A549 (cell line): ENCODE results near the gene TMEM271. TPM values are rescaled to one million over a fixed set of nuclear protein-coding genes. Genes with fewer than 3 reads are reported as not detected.

Experiments used
- ATAC-seq, 2 experiments: fragments of 200-7000 bp in 1 of 2; fragments of >200 bp in 1 of 2; cut with Nextera tagmentation in 1 of 2; cut with Tn5 transposase in 1 of 2; 3 replicates each; pipeline versions ENCODE4 v1.8.0 to v1.9.1; 2018 to 2020; ENCODE audit warnings: mild to moderate bottlenecking in 1 of 2, moderate library complexity in 1 of 2
- CTCF ChIA-PET: fragments of 300-600 bp; sonication (Branson Sonifier 250); formaldehyde crosslinking; extraction: SDS; loops from one replicate; lab custom pipeline; 2021; ENCODE audit warnings: antibody characterized with exemption, inconsistent platforms; lab: Yijun Ruan, JAX
- POLR2A ChIA-PET: fragments of 350-600 bp; formaldehyde crosslinking; extraction: SDS; loops from one replicate; lab custom pipeline; 2021; ENCODE audit warnings: antibody characterized with exemption, inconsistent platforms; lab: Yijun Ruan, JAX
- DNase-seq, 2 experiments: peaks; one replicate each; pipeline versions ENCODE4 v3.0.0 to v3.0.0-alpha.2; 2011 to 2016; ENCODE audit warnings: low read depth in 1 of 2, low spot score in 1 of 2
- FAIRE-seq: peaks from 2 replicates; lab custom pipeline; 2011; peaks lifted over from hg19 to GRCh38; lab: Jason Lieb, UNC
- H3K27ac ChIP-seq, 2 experiments: fragments of >200 bp; sonication (Bioruptor Twin); formaldehyde crosslinking; 3 replicates each; pipeline ENCODE4 v1.5.1; 2016 to 2017
- H3K4me1 ChIP-seq: fragments of >200 bp; sonication (Bioruptor Twin); formaldehyde crosslinking; 3 replicates; pipeline ENCODE4 v1.6.1; 2016
- H3K4me2 ChIP-seq: fragments of >200 bp; sonication (Bioruptor Twin); formaldehyde crosslinking; 3 replicates; pipeline ENCODE4 v1.6.1; 2016
- H3K4me3 ChIP-seq: fragments of >200 bp; sonication (Bioruptor Twin); formaldehyde crosslinking; 3 replicates; pipeline ENCODE4 v1.5.1; 2016
- H3K9me3 ChIP-seq: fragments of >200 bp; sonication (Bioruptor Twin); formaldehyde crosslinking; 3 replicates; pipeline ENCODE4 v1.6.1; 2016
- CBX2 ChIP-seq: fragments of 200-600 bp; sonication (generic); IDR thresholded peaks from 2 replicates; pipeline ENCODE4 v1.6.1; 2016; ENCODE audit warnings: low read depth, mild to moderate bottlenecking, borderline replicate concordance
- CBX8 ChIP-seq: fragments of 200-600 bp; sonication (generic); IDR thresholded peaks from 2 replicates; pipeline ENCODE4 v1.6.1; 2016
- CTCF ChIP-seq: fragments of >200 bp; sonication (Bioruptor Twin); formaldehyde crosslinking; IDR thresholded peaks from 3 replicates; pipeline ENCODE4 v1.5.1; 2016
- EHF ChIP-seq: fragments of 250-450 bp; sonication (Bioruptor Pico); IDR thresholded peaks from 2 replicates; pipeline ENCODE4 v1.5.0; 2020; ENCODE audit warnings: mild to moderate bottlenecking
- ESRRA ChIP-seq: fragments of 150-350 bp; IDR thresholded peaks from 2 replicates; pipeline ENCODE4 v1.6.1; 2014; ENCODE audit warnings: mild to moderate bottlenecking, low read length, borderline replicate concordance
- GATA3 ChIP-seq: IDR thresholded peaks from 2 replicates; pipeline ENCODE4 v1.6.1; 2012; ENCODE audit warnings: borderline replicate concordance
- HOXB13 ChIP-seq: fragments of 250-450 bp; sonication (Bioruptor Pico); IDR thresholded peaks from 2 replicates; pipeline ENCODE4 v1.5.0; 2020; ENCODE audit warnings: low read depth, mild to moderate bottlenecking, moderate library complexity
- JUNB ChIP-seq: fragments of >200 bp; sonication (Bioruptor Twin); formaldehyde crosslinking; IDR thresholded peaks from 2 replicates; pipeline ENCODE4 v1.6.1; 2016
- KDM1A ChIP-seq: fragments of 200-600 bp; sonication (generic); IDR thresholded peaks from 2 replicates; pipeline ENCODE4 v1.6.1; 2016; ENCODE audit warnings: low read depth, mild to moderate bottlenecking
- MAZ ChIP-seq: fragments of 150-350 bp; IDR thresholded peaks from 2 replicates; pipeline ENCODE4 v1.6.1; 2014; ENCODE audit warnings: antibody characterized with exemption, low read depth, low read length, borderline replicate concordance
- MYC ChIP-seq: IDR thresholded peaks from 2 replicates; pipeline ENCODE4 v1.6.1; 2012; ENCODE audit warnings: mild to moderate bottlenecking, inconsistent platforms, low read length, improper control_type of control experiment, borderline replicate concordance
- NPAS2 ChIP-seq: fragments of 250-450 bp; sonication (Bioruptor Pico); IDR thresholded peaks from 2 replicates; pipeline ENCODE4 v1.8.0; 2022; ENCODE audit warnings: mild to moderate bottlenecking, moderate library complexity, borderline replicate concordance
- PHF8 ChIP-seq: fragments of 200-600 bp; sonication (generic); IDR thresholded peaks from 2 replicates; pipeline ENCODE4 v1.6.1; 2016; ENCODE audit warnings: low read depth, mild to moderate bottlenecking, antibody characterized with exemption, moderate library complexity, borderline replicate concordance
- RAD21 ChIP-seq, 2 experiments: fragments of >200 bp in 1 of 2; sonication (Bioruptor Twin) in 1 of 2; formaldehyde crosslinking in 1 of 2; IDR thresholded peaks in 1 of 2; conservative IDR thresholded peaks in 1 of 2; 2 replicates in 1 of 2; 3 replicates in 1 of 2; pipeline ENCODE4 v1.6.1; 2012 to 2018; ENCODE audit warnings: inconsistent platforms in 1 of 2
- RNF2 ChIP-seq: fragments of 200-600 bp; sonication (generic); IDR thresholded peaks from 2 replicates; pipeline ENCODE4 v1.6.1; 2016; ENCODE audit warnings: low read depth, mild to moderate bottlenecking, antibody characterized with exemption, moderate library complexity, borderline replicate concordance
- SREBF2 ChIP-seq: fragments of 450-650 bp; IDR thresholded peaks from 2 replicates; pipeline ENCODE4 v1.6.1; 2014; ENCODE audit warnings: mild to moderate bottlenecking, moderate library complexity
- WGBS: methylation state at CpG from one replicate; pipeline ENCODE4 v1.1.6; 2017; ENCODE audit errors: missing lambda C conversion rate; 5-methylcytosine and 5-hydroxymethylcytosine counted together
- polyA plus RNA-seq, 4 experiments: library from polyadenylated mRNA; depleted of rRNA in 3 of 4; stranded (reverse); fragments of >200 nt; fragmentation: RNase III in 1 of 4; extraction: RNeasy Plus Mini Kit Qiagen cat#74134 plus additional on column Dnase treatment in 1 of 4; gene quantifications; 2 replicates in 3 of 4; 3 replicates in 1 of 4; pipeline ENCODE4 v1.2.3, GENCODE V29; 2011 to 2017
- TF ChIP-seq, protein P1 (sequence below): fragments of 250-450 bp; sonication (Bioruptor Pico); IDR thresholded peaks from 2 replicates; pipeline ENCODE4 v1.5.0; 2021; ENCODE audit warnings: mild to moderate bottlenecking, moderate library complexity, borderline replicate concordance
- TF ChIP-seq, protein P2 (sequence below): fragments of 150-350 bp; IDR thresholded peaks from 2 replicates; pipeline ENCODE4 v1.6.1; 2014; ENCODE audit warnings: low read depth, mild to moderate bottlenecking, low read length
- TF ChIP-seq, protein P3 (sequence below): fragments of 200-600 bp; sonication (generic); IDR thresholded peaks from 2 replicates; pipeline ENCODE4 v1.6.1; 2016; ENCODE audit warnings: antibody characterized with exemption, mild to moderate bottlenecking, moderate library complexity

The TMEM271 gene
- polyA plus RNA-seq, 2 of the 4 experiments (the other 2 are of a cell fraction), result not detected

DNA sequence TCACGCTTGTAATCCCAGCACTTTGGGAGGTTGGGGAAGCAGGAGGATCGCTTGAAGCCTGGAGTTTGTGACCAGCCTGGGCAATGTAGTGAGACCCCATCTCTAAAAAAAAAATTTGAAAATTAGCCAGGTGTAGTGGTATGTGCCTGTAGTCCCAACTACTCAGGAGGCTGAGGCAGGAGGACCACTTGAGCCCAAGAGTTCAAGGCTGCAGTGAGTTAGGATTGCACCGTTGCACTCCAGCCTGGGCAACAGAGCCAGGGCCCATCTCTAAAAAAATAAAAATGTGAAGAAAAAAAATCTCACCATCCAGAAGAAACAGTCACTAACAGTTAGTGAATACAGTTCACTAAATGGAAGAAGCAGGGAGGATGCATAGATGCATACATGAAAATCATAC lies 34.8 kb downstream of the TMEM271 start (continued):
- TF ChIP-seq, protein P1, sequence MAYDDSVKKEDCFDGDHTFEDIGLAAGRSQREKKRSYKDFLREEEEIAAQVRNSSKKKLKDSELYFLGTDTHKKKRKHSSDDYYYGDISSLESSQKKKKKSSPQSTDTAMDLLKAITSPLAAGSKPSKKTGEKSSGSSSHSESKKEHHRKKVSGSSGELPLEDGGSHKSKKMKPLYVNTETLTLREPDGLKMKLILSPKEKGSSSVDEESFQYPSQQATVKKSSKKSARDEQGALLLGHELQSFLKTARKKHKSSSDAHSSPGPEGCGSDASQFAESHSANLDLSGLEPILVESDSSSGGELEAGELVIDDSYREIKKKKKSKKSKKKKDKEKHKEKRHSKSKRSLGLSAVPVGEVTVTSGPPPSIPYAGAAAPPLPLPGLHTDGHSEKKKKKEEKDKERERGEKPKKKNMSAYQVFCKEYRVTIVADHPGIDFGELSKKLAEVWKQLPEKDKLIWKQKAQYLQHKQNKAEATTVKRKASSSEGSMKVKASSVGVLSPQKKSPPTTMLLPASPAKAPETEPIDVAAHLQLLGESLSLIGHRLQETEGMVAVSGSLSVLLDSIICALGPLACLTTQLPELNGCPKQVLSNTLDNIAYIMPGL, result no peak
- no peak for TF ChIP-seq JUNB
- TF ChIP-seq, all 56 proteins: peak for 0

DNA sequence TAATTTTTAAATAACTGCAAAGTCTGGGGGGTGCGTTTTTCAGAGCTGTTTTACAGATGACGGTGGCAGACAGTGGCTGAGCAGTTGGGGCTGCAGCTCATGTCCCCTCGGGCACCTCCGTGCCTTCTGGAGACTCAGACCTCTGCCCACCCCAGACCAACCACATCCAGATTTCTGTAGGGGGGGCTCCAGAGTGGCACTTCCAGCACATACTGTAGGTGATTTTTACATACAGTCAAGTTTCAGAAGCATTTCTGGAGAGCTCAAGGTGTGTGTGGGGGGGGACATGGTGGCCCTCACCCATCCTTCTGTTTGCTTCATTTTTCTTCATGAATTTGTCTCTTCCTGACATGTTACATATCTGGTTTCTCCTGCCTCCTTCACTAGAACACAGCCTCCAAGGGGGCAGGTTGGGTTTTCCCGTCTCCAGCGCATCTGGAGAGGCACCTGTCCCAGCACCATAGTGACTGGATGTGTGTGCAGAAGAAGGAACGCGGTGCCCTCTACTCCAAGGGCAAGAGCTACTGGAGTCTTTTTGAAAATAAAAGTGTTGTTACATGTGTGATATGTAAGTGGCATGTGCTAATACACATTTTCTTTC lies 37.5 kb downstream of the TMEM271 start:
- H3K4me2 ChIP-seq, result no peak overlapping the region
- WGBS, result 93% methylated on average over 8 of the region's 8 CpGs
- CTCF ChIA-PET, result no interaction called here
- H3K4me3 ChIP-seq, result no peak overlapping the region
- ATAC-seq, result no peak
- POLR2A ChIA-PET, result no interaction called here
- TF ChIP-seq EHF, result no peak
- DNase-seq, result no peak
- H3K4me1 ChIP-seq, result no peaks in the 10 kb centered on the region
- no peak for FAIRE-seq
- H3K27ac ChIP-seq, result no peak overlapping the region
- H3K9me3 ChIP-seq, result 0 out of 3 replicates have a peak, but pooled peaks cover 2% of the 10 kb centered on the region

GRCh38 chr4:537436-538264 lies 38.4 kb downstream of the TMEM271 start:
- no peak for FAIRE-seq
- H3K9me3 ChIP-seq, result peaks cover 6% of the 10 kb centered on the region; the same call in 1 of the 3 replicates
- no peak overlapping the region for H3K4me2 ChIP-seq
- WGBS, result 94% methylated on average over 15 of the region's 21 CpGs
- H3K27ac ChIP-seq, result no peak overlapping the region
- CTCF ChIA-PET, result no interaction called here
- TF ChIP-seq NPAS2 (CRISPR knock-in tag) (no peak), CBX2 (no peak), SREBF2 (no peak), CTCF (no peak), KDM1A (no peak)
- TF ChIP-seq, all 56 proteins: peak for 0
- POLR2A ChIA-PET, result no interaction called here
- DNase-seq (no peak), ATAC-seq (no peak)
- Histone ChIP-seq H3K4me1 (no peaks in the 10 kb centered on the region), H3K4me3 (no peak overlapping the region)

- no peak overlapping the region for H3K4me3 ChIP-seq
- ATAC-seq (no peak), DNase-seq (no peak), FAIRE-seq (no peak)
- peaks cover 6% of the 10 kb centered on the region; the same call in 1 of the 3 replicates for H3K9me3 ChIP-seq
- H3K4me1 ChIP-seq, result no peaks in the 10 kb centered on the region
- ChIA-PET CTCF (interaction anchor here (0.8 kb wide), 1 partner anchor 90 kb away, joined by 3 read pairs; no protein-coding TSS in a partner anchor), POLR2A (no interaction called here)
- no peak overlapping the region for H3K4me2 ChIP-seq
- H3K27ac ChIP-seq, result no peak overlapping the region
- 94% methylated on average over 35 of the region's 36 CpGs for WGBS
- TF ChIP-seq MYC, result no peak
- TF ChIP-seq, protein P2, sequence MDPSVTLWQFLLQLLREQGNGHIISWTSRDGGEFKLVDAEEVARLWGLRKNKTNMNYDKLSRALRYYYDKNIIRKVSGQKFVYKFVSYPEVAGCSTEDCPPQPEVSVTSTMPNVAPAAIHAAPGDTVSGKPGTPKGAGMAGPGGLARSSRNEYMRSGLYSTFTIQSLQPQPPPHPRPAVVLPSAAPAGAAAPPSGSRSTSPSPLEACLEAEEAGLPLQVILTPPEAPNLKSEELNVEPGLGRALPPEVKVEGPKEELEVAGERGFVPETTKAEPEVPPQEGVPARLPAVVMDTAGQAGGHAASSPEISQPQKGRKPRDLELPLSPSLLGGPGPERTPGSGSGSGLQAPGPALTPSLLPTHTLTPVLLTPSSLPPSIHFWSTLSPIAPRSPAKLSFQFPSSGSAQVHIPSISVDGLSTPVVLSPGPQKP, result no peak
- TF ChIP-seq RNF2, result no peak
- no peak for TF ChIP-seq NPAS2 (CRISPR knock-in tag)
- TF ChIP-seq PHF8, result no peak
- no peak for TF ChIP-seq GATA3
- TF ChIP-seq ESRRA, result no peak
- TF ChIP-seq CBX2, result no peak
- TF ChIP-seq MAZ, result no peak
- TF ChIP-seq HOXB13 (CRISPR knock-in tag), result no peak
- TF ChIP-seq, protein P3, sequence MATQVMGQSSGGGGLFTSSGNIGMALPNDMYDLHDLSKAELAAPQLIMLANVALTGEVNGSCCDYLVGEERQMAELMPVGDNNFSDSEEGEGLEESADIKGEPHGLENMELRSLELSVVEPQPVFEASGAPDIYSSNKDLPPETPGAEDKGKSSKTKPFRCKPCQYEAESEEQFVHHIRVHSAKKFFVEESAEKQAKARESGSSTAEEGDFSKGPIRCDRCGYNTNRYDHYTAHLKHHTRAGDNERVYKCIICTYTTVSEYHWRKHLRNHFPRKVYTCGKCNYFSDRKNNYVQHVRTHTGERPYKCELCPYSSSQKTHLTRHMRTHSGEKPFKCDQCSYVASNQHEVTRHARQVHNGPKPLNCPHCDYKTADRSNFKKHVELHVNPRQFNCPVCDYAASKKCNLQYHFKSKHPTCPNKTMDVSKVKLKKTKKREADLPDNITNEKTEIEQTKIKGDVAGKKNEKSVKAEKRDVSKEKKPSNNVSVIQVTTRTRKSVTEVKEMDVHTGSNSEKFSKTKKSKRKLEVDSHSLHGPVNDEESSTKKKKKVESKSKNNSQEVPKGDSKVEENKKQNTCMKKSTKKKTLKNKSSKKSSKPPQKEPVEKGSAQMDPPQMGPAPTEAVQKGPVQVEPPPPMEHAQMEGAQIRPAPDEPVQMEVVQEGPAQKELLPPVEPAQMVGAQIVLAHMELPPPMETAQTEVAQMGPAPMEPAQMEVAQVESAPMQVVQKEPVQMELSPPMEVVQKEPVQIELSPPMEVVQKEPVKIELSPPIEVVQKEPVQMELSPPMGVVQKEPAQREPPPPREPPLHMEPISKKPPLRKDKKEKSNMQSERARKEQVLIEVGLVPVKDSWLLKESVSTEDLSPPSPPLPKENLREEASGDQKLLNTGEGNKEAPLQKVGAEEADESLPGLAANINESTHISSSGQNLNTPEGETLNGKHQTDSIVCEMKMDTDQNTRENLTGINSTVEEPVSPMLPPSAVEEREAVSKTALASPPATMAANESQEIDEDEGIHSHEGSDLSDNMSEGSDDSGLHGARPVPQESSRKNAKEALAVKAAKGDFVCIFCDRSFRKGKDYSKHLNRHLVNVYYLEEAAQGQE, result no peak
- no peak for TF ChIP-seq RAD21 (conservative IDR thresholded peaks at IDR 0.05 in 1 of 2, IDR thresholded peaks at IDR 0.05 in 1 of 2)
- no peak for TF ChIP-seq KDM1A
- TF ChIP-seq CBX8, result no peak
Measured at GRCh38 chr4:536351-536972, 39.6 kb downstream of the TMEM271 start.
